Mucosa of descending colon (tissue), 3 donors: Measurements from ENCODE around the gene FLT3. TPM values are rescaled to one million over a fixed set of nuclear protein-coding genes. Genes with fewer than 3 reads are reported as not detected.

Source experiments
- ATAC-seq: fragments of 200-7000 bp; cut with Tn5 transposase; one replicate; pipeline ENCODE4 v1.9.1; 2020; ENCODE audit warnings: mild to moderate bottlenecking, moderate library complexity
- DNase-seq, 3 donors: peaks; one replicate each; pipeline ENCODE4 v3.0.0-alpha.2; 2020
- H3K36me3 ChIP-seq: fragments of 200-600 bp; one replicate; pipeline ENCODE4 v1.8.0; 2021; ENCODE audit warnings: low read depth, mild to moderate bottlenecking
- H3K4me1 ChIP-seq: fragments of 200-600 bp; one replicate; pipeline ENCODE4 v1.8.0; 2021; ENCODE audit warnings: low read depth, mild to moderate bottlenecking
- H3K4me3 ChIP-seq: fragments of 200-600 bp; one replicate; pipeline ENCODE4 v1.8.0; 2021; ENCODE audit warnings: mild to moderate bottlenecking
- H3K9me3 ChIP-seq: fragments of 200-600 bp; one replicate; pipeline ENCODE4 v1.8.0; 2021; ENCODE audit warnings: mild to moderate bottlenecking
- intact Hi-C, 2 donors: fragments of 100-400 bp; cut with DNase I in 1 of 2; cut with micrococcal nuclease in 1 of 2; formaldehyde crosslinking; loops; one replicate each; pipeline versions ENCODE4 v1.11.0 to v1.11.1; 2022; cut with DNase I, micrococcal nuclease
- total RNA-seq, 3 donors: library from RNA; stranded (reverse); fragmentation: NEBNext Ultra II Directional in 2 of 3; extraction: Animal tissue kit (Norgen Biotek cat#: 25700) in 2 of 3; gene quantifications; one replicate each; pipeline versions ENCODE4 v1.2.1 to v1.2.4, GENCODE V29; 2021 to 2023
- TF ChIP-seq, protein P1 (sequence below): fragments of 200-600 bp; IDR thresholded peaks from one replicate; pipeline ENCODE4 v1.8.0; 2022; ENCODE audit warnings: antibody characterized with exemption, mild to moderate bottlenecking
- donor health status: DM: no; HTN: no; CAD: no; lungs with moderate emphysema.
- donor health status: DM: no; HTN: no; CAD: no.
- donor health status: DM: no; HTN: yes; CAD: no.

Gene FLT3
- total RNA-seq, 3 donors from 2014 or later = 0.09 to 0.51 (median 0.41) TPM

- H3K36me3 ChIP-seq = no peaks in the 10 kb centered on the region
- intact Hi-C loops = no loop called here
- TF ChIP-seq, protein P1, sequence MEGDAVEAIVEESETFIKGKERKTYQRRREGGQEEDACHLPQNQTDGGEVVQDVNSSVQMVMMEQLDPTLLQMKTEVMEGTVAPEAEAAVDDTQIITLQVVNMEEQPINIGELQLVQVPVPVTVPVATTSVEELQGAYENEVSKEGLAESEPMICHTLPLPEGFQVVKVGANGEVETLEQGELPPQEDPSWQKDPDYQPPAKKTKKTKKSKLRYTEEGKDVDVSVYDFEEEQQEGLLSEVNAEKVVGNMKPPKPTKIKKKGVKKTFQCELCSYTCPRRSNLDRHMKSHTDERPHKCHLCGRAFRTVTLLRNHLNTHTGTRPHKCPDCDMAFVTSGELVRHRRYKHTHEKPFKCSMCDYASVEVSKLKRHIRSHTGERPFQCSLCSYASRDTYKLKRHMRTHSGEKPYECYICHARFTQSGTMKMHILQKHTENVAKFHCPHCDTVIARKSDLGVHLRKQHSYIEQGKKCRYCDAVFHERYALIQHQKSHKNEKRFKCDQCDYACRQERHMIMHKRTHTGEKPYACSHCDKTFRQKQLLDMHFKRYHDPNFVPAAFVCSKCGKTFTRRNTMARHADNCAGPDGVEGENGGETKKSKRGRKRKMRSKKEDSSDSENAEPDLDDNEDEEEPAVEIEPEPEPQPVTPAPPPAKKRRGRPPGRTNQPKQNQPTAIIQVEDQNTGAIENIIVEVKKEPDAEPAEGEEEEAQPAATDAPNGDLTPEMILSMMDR = no peak
- no peak overlapping the region for H3K4me3 ChIP-seq
- H3K9me3 ChIP-seq = no peaks in the 10 kb centered on the region
- no peaks in the 10 kb centered on the region for H3K4me1 ChIP-seq
- no peak for DNase-seq
- ATAC-seq = no peak
Measured at GRCh38 chr13:28077231-28077630, 23.1 kb downstream of the FLT3 start.

GRCh38 chr13:28071424-28071823 is 29.0 kb downstream of the FLT3 start:
- no peaks in the 10 kb centered on the region for H3K36me3 ChIP-seq
- H3K4me1 ChIP-seq = no peaks in the 10 kb centered on the region
- no peak overlapping the region for H3K4me3 ChIP-seq
- TF ChIP-seq, protein P1 = no peak
- ATAC-seq = no peak
- H3K9me3 ChIP-seq = no peaks in the 10 kb centered on the region
- intact Hi-C loops = no loop called here
- DNase-seq = no peak

GRCh38 chr13:28067491-28067890 is 32.9 kb downstream of the FLT3 start:
- H3K36me3 ChIP-seq = no peaks in the 10 kb centered on the region
- H3K4me3 ChIP-seq = no peak overlapping the region
- no peaks in the 10 kb centered on the region for H3K4me1 ChIP-seq
- ATAC-seq (no peak), DNase-seq (no peak)
- intact Hi-C loops = no loop called here
- no peaks in the 10 kb centered on the region for H3K9me3 ChIP-seq
- TF ChIP-seq, protein P1 = no peak

DNA sequence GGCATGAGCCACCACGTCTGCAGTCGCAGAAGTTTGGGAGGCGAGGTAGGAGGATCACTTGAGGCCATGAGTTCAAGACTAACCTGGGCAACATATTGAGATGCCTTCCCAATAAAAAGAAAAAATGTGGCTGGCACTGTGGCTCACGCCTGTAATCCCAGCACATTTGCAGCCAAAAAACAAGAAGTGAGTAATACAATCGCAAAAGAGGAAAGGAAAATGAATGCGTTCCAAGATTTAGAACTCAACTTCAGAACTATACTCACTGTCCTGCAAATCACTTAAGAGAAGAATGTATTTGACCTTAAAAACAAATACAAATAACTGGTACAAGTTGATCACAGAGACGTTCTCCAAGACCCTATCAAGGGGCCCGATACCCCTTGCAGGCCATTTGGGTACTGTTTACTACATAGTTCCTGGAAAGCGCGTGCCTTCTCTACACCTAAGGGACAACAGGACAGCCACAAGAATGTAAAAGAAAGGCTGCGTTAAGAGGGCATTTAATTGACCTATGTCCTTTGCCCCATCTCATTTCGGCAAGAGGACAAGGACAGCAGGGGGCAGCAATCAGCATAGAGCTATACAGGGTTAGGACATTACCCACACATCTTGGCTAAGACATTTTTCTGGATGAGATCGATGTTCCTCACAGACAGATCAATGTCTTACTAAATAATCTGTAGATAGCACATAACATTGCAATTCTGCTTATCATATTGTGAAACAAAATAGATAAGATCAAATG is 41.3 kb downstream of the FLT3 start:
- Histone ChIP-seq H3K4me3 (no peak overlapping the region), H3K4me1 (no peaks in the 10 kb centered on the region), H3K9me3 (no peaks in the 10 kb centered on the region), H3K36me3 (no peaks in the 10 kb centered on the region)
- DNase-seq (peak in 2 of 3 donors; percentile 51 to 84), ATAC-seq (peak; percentile 61)
- TF ChIP-seq, protein P1 = no peak
- intact Hi-C loops = no loop called here

DNA sequence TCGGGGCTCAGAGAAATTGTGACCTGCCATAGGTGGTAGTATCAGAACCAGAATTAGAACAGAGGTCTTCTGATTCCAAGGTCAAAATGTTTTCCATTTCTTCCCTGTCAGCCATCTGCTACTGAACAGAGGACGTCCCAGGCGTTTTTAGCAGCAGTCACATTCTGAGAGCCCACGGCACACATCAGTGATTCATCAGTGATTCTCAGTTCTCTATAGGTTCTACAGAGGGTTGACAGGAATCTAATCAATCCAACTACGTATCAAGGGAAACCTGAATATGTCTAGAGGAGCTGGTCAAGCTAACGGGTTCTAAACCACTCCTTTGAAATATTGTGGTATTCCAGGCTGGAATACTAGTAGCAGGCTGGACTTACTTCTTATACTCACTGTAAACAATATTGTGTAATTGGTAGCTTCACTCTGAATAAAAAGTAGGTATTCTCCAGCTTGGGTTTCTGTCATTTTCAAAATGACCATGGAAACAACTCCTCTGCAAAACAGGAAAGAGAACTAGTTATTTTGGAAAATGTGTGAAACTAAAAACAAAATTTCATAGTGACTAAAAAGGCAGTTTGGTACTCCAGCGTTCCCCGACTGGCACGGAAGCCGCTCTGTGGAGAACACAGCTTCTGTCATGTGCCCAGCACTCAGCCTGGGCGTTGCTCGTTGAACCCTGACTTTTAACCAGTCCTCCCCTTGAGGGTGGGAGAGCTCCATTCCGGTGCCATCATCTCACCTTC is 43.2 kb downstream of the FLT3 start:
- no peaks in the 10 kb centered on the region for H3K36me3 ChIP-seq
- TF ChIP-seq, protein P1 = no peak
- H3K9me3 ChIP-seq = no peaks in the 10 kb centered on the region
- H3K4me3 ChIP-seq = no peak overlapping the region
- no peak for ATAC-seq
- no peak for DNase-seq
- H3K4me1 ChIP-seq = no peaks in the 10 kb centered on the region
- intact Hi-C loops = no loop called here
